ENCODE results near the gene PIM1.
A peak's percentile ranks its signal among the peaks of the same experiment; 100 is the strongest.

The PIM1 gene

GRCh38 chr6:37210313-37210968 is 40.5 kb downstream of the PIM1 start:
- no CpG with 5 or more reads among the region's 7 CpGs for WGBS (ENCODE audit: extremely low coverage, insufficient coverage, low lambda C conversion rate)
- no peaks in the 10 kb centered on the region for H3K4me1 ChIP-seq (ENCODE audit: control insufficient read depth, low read depth, low read length)
- H4K8ac ChIP-seq (ENCODE audit: low read depth, low read length), result no peak overlapping the region
- no peak overlapping the region for H3K18ac ChIP-seq (ENCODE audit: low read length)
- H2BK120ac ChIP-seq (ENCODE audit: low read depth, low read length), result no peak overlapping the region
- no peak overlapping the region for H3K56ac ChIP-seq (ENCODE audit: low read length)
- no peak overlapping the region for H2AK5ac ChIP-seq (ENCODE audit: low read length)
- no peaks in the 10 kb centered on the region for H3K79me1 ChIP-seq (ENCODE audit: low read length)
- H4K5ac ChIP-seq (ENCODE audit: low read length), result peak overlapping the region; percentile 17
- H3K4me2 ChIP-seq (ENCODE audit: low read length), result no peak overlapping the region
- no peak overlapping the region for H3K4ac ChIP-seq (ENCODE audit: low read depth, low read length)
- no peak overlapping the region for H2BK15ac ChIP-seq (replicated peaks; ENCODE audit: low read depth)
- no peaks in the 10 kb centered on the region for H3K27me3 ChIP-seq (ENCODE audit: insufficient read depth, low read length, poor library complexity)
- no peak overlapping the region for H3K9ac ChIP-seq (ENCODE audit: low read length)
- no peaks in the 10 kb centered on the region for H3K79me2 ChIP-seq (ENCODE audit: control insufficient read depth, insufficient read depth, low read length)
- H2BK5ac ChIP-seq (ENCODE audit: low read length), result no peak overlapping the region
- no peak overlapping the region for H3K23ac ChIP-seq (ENCODE audit: low read length)
- H3K4me3 ChIP-seq (ENCODE audit: low read length), result no peak overlapping the region
- DNase-seq, result peak; percentile 87
- no peaks in the 10 kb centered on the region for H3K36me3 ChIP-seq (ENCODE audit: control insufficient read depth, insufficient read depth, low read length)
- no peak overlapping the region for H3K27ac ChIP-seq (ENCODE audit: low read depth, low read length)

GRCh38 chr6:37212268-37212667 is 42.3 kb downstream of the PIM1 start:
- Histone ChIP-seq H3K4me2 (ENCODE audit: low read length) (no peak overlapping the region), H3K56ac (ENCODE audit: low read length) (no peak overlapping the region), H2AK5ac (ENCODE audit: low read length) (no peak overlapping the region), H2BK5ac (ENCODE audit: low read length) (no peak overlapping the region), H4K8ac (ENCODE audit: low read depth, low read length) (no peak overlapping the region), H2BK15ac (replicated peaks; ENCODE audit: low read depth) (no peak overlapping the region), H3K36me3 (ENCODE audit: control insufficient read depth, insufficient read depth, low read length) (no peaks in the 10 kb centered on the region), H3K27ac (ENCODE audit: low read depth, low read length) (no peak overlapping the region), H3K79me1 (ENCODE audit: low read length) (no peaks in the 10 kb centered on the region), H3K9ac (ENCODE audit: low read length) (no peak overlapping the region), H3K27me3 (ENCODE audit: insufficient read depth, low read length, poor library complexity) (no peaks in the 10 kb centered on the region), H3K23ac (ENCODE audit: low read length) (no peak overlapping the region), H3K4me3 (ENCODE audit: low read length) (no peak overlapping the region), H3K4ac (ENCODE audit: low read depth, low read length) (no peak overlapping the region), H3K79me2 (ENCODE audit: control insufficient read depth, insufficient read depth, low read length) (no peaks in the 10 kb centered on the region), H4K5ac (ENCODE audit: low read length) (no peak overlapping the region), H2BK120ac (ENCODE audit: low read depth, low read length) (no peak overlapping the region), H3K4me1 (ENCODE audit: control insufficient read depth, low read depth, low read length) (no peaks in the 10 kb centered on the region), H3K18ac (ENCODE audit: low read length) (no peak overlapping the region)
- no peak for DNase-seq
- WGBS (ENCODE audit: extremely low coverage, insufficient coverage, low lambda C conversion rate), result no CpG with 5 or more reads among the region's 9 CpGs

GRCh38 chr6:37218061-37218460 is 48.1 kb downstream of the PIM1 start:
- no peak overlapping the region for H3K23ac ChIP-seq (ENCODE audit: low read length)
- H2AK5ac ChIP-seq (ENCODE audit: low read length), result no peak overlapping the region
- no peaks in the 10 kb centered on the region for H3K36me3 ChIP-seq (ENCODE audit: control insufficient read depth, insufficient read depth, low read length)
- H3K18ac ChIP-seq (ENCODE audit: low read length), result no peak overlapping the region
- no peak overlapping the region for H3K27ac ChIP-seq (ENCODE audit: low read depth, low read length)
- H3K56ac ChIP-seq (ENCODE audit: low read length), result no peak overlapping the region
- no peak overlapping the region for H4K8ac ChIP-seq (ENCODE audit: low read depth, low read length)
- no peak overlapping the region for H3K4me3 ChIP-seq (ENCODE audit: low read length)
- H3K27me3 ChIP-seq (ENCODE audit: insufficient read depth, low read length, poor library complexity), result no peaks in the 10 kb centered on the region
- no peak for DNase-seq
- H3K4me2 ChIP-seq (ENCODE audit: low read length), result no peak overlapping the region
- H2BK15ac ChIP-seq (replicated peaks; ENCODE audit: low read depth), result no peak overlapping the region
- no peak overlapping the region for H4K5ac ChIP-seq (ENCODE audit: low read length)
- no peak overlapping the region for H2BK120ac ChIP-seq (ENCODE audit: low read depth, low read length)
- H3K79me1 ChIP-seq (ENCODE audit: low read length), result no peaks in the 10 kb centered on the region
- H3K4ac ChIP-seq (ENCODE audit: low read depth, low read length), result no peak overlapping the region
- H3K79me2 ChIP-seq (ENCODE audit: control insufficient read depth, insufficient read depth, low read length), result no peaks in the 10 kb centered on the region
- no peaks in the 10 kb centered on the region for H3K4me1 ChIP-seq (ENCODE audit: control insufficient read depth, low read depth, low read length)
- H2BK5ac ChIP-seq (ENCODE audit: low read length), result no peak overlapping the region
- no CpG with 5 or more reads among the region's 6 CpGs for WGBS (ENCODE audit: extremely low coverage, insufficient coverage, low lambda C conversion rate)
- no peak overlapping the region for H3K9ac ChIP-seq (ENCODE audit: low read length)

GRCh38 chr6:37218511-37218910 is 48.6 kb downstream of the PIM1 start:
- no peak for DNase-seq
- Histone ChIP-seq H4K8ac (ENCODE audit: low read depth, low read length) (no peak overlapping the region), H3K79me2 (ENCODE audit: control insufficient read depth, insufficient read depth, low read length) (no peaks in the 10 kb centered on the region), H3K36me3 (ENCODE audit: control insufficient read depth, insufficient read depth, low read length) (no peaks in the 10 kb centered on the region), H3K27me3 (ENCODE audit: insufficient read depth, low read length, poor library complexity) (no peaks in the 10 kb centered on the region), H2BK5ac (ENCODE audit: low read length) (no peak overlapping the region), H3K4me2 (ENCODE audit: low read length) (no peak overlapping the region), H3K18ac (ENCODE audit: low read length) (no peak overlapping the region), H3K79me1 (ENCODE audit: low read length) (no peaks in the 10 kb centered on the region), H4K5ac (ENCODE audit: low read length) (no peak overlapping the region), H3K23ac (ENCODE audit: low read length) (no peak overlapping the region), H3K4ac (ENCODE audit: low read depth, low read length) (no peak overlapping the region), H3K4me3 (ENCODE audit: low read length) (no peak overlapping the region), H2BK120ac (ENCODE audit: low read depth, low read length) (no peak overlapping the region), H2BK15ac (replicated peaks; ENCODE audit: low read depth) (no peak overlapping the region), H3K56ac (ENCODE audit: low read length) (no peak overlapping the region), H3K9ac (ENCODE audit: low read length) (no peak overlapping the region), H3K4me1 (ENCODE audit: control insufficient read depth, low read depth, low read length) (no peaks in the 10 kb centered on the region), H3K27ac (ENCODE audit: low read depth, low read length) (no peak overlapping the region), H2AK5ac (ENCODE audit: low read length) (no peak overlapping the region)
- no CpG with 5 or more reads among the region's 8 CpGs for WGBS (ENCODE audit: extremely low coverage, insufficient coverage, low lambda C conversion rate)

- H2BK5ac ChIP-seq (ENCODE audit: low read length), result no peak overlapping the region
Measured at GRCh38 chr6:37221585-37222124, 51.7 kb downstream of the PIM1 start.

More at GRCh38 chr6:37221585-37222124, 51.7 kb downstream of the PIM1 start:
- no peak overlapping the region for H2AK5ac ChIP-seq (ENCODE audit: low read length)
- H4K5ac ChIP-seq (ENCODE audit: low read length), result no peak overlapping the region
- no peak overlapping the region for H3K4ac ChIP-seq (ENCODE audit: low read depth, low read length)
- H2BK15ac ChIP-seq (replicated peaks; ENCODE audit: low read depth), result no peak overlapping the region
- peak overlapping the region; percentile 87 for H3K56ac ChIP-seq (ENCODE audit: low read length)
- H2BK120ac ChIP-seq (ENCODE audit: low read depth, low read length), result no peak overlapping the region
- H4K8ac ChIP-seq (ENCODE audit: low read depth, low read length), result no peak overlapping the region
- no peaks in the 10 kb centered on the region for H3K79me1 ChIP-seq (ENCODE audit: low read length)
- no CpG with 5 or more reads among the region's 6 CpGs for whole genome bisulfite sequencing (ENCODE audit: extremely low coverage, insufficient coverage, low lambda C conversion rate)
- peak; percentile 82 for DNase-seq
- no peaks in the 10 kb centered on the region for H3K79me2 ChIP-seq (ENCODE audit: control insufficient read depth, insufficient read depth, low read length)
- H3K4me1 ChIP-seq (ENCODE audit: control insufficient read depth, low read depth, low read length), result no peaks in the 10 kb centered on the region
- no peak overlapping the region for H3K18ac ChIP-seq (ENCODE audit: low read length)
- H3K27me3 ChIP-seq (ENCODE audit: insufficient read depth, low read length, poor library complexity), result no peaks in the 10 kb centered on the region
- H3K9ac ChIP-seq (ENCODE audit: low read length), result peak overlapping the region; percentile 62
- peak overlapping the region; percentile 17 for H3K27ac ChIP-seq (ENCODE audit: low read depth, low read length)
- H3K4me3 ChIP-seq (ENCODE audit: low read length), result peak overlapping the region; percentile 13
- H3K36me3 ChIP-seq (ENCODE audit: control insufficient read depth, insufficient read depth, low read length), result no peaks in the 10 kb centered on the region
- H3K4me2 ChIP-seq (ENCODE audit: low read length), result peak overlapping the region; percentile 53
- no peak overlapping the region for H3K23ac ChIP-seq (ENCODE audit: low read length)
